ENCODE measurements around the gene KCNA10.

GRCh38 chr1:110505596-110505995, 13.4 kb downstream of the KCNA10 start:
- TF ChIP-seq ZNF645 (tag by site-specific recombination; IDR thresholded peaks at IDR 0.05), result no peak
- no peak for TF ChIP-seq ZNF211 (tag by site-specific recombination; IDR thresholded peaks at IDR 0.05; ENCODE audit: low read depth)
- TF ChIP-seq CTCF (tag by site-specific recombination; IDR thresholded peaks at IDR 0.05), result no peak
- TF ChIP-seq ZNF324 (tag by site-specific recombination; IDR thresholded peaks at IDR 0.05), result no peak
- no peak for TF ChIP-seq PBX3 (CRISPR knock-in tag; IDR thresholded peaks at IDR 0.05)
- TF ChIP-seq ZNF747 (tag by site-specific recombination; IDR thresholded peaks at IDR 0.05), result no peak
- no peak for TF ChIP-seq SP2 (tag by site-specific recombination; IDR thresholded peaks at IDR 0.05)
- no peak for TF ChIP-seq ZBTB1 (tag by site-specific recombination; IDR thresholded peaks at IDR 0.05)
